A549 (cell line): ENCODE measurements around the gene SPRR2E. TPM values are rescaled to one million over a fixed set of nuclear protein-coding genes. Genes with fewer than 3 reads are reported as not detected.
"Not testable (repeated sequence)": the region's sequence is repeated elsewhere in the genome, so short reads cannot be mapped to it uniquely, and the experiment has no call there.

ENCODE experiments used
- ATAC-seq, 2 experiments: fragments of 200-7000 bp in 1 of 2; fragments of >200 bp in 1 of 2; cut with Nextera tagmentation in 1 of 2; cut with Tn5 transposase in 1 of 2; 3 replicates each; pipeline versions ENCODE4 v1.8.0 to v1.9.1; 2018 to 2020; ENCODE audit warnings: mild to moderate bottlenecking in 1 of 2, moderate library complexity in 1 of 2
- CTCF ChIA-PET: fragments of 300-600 bp; sonication (Branson Sonifier 250); formaldehyde crosslinking; extraction: SDS; loops from one replicate; lab custom pipeline; 2021; ENCODE audit warnings: antibody characterized with exemption, inconsistent platforms; lab: Yijun Ruan, JAX
- POLR2A ChIA-PET: fragments of 350-600 bp; formaldehyde crosslinking; extraction: SDS; loops from one replicate; lab custom pipeline; 2021; ENCODE audit warnings: antibody characterized with exemption, inconsistent platforms; lab: Yijun Ruan, JAX
- DNase-seq, 2 experiments: peaks; one replicate each; pipeline versions ENCODE4 v3.0.0 to v3.0.0-alpha.2; 2011 to 2016; ENCODE audit warnings: low read depth in 1 of 2, low spot score in 1 of 2
- FAIRE-seq: peaks from 2 replicates; lab custom pipeline; 2011; peaks lifted over from hg19 to GRCh38; lab: Jason Lieb, UNC
- H3K27ac ChIP-seq, 2 experiments: fragments of >200 bp; sonication (Bioruptor Twin); formaldehyde crosslinking; 3 replicates each; pipeline ENCODE4 v1.5.1; 2016 to 2017
- H3K4me1 ChIP-seq: fragments of >200 bp; sonication (Bioruptor Twin); formaldehyde crosslinking; 3 replicates; pipeline ENCODE4 v1.6.1; 2016
- H3K4me2 ChIP-seq: fragments of >200 bp; sonication (Bioruptor Twin); formaldehyde crosslinking; 3 replicates; pipeline ENCODE4 v1.6.1; 2016
- H3K4me3 ChIP-seq: fragments of >200 bp; sonication (Bioruptor Twin); formaldehyde crosslinking; 3 replicates; pipeline ENCODE4 v1.5.1; 2016
- H3K9me3 ChIP-seq: fragments of >200 bp; sonication (Bioruptor Twin); formaldehyde crosslinking; 3 replicates; pipeline ENCODE4 v1.6.1; 2016
- BCL3 ChIP-seq: fragments of >200 bp; sonication (Bioruptor Twin); formaldehyde crosslinking; IDR thresholded peaks from 3 replicates; pipeline ENCODE4 v1.6.1; 2016
- BHLHE40 ChIP-seq: IDR thresholded peaks from 2 replicates; pipeline ENCODE4 v1.6.1; 2012; ENCODE audit warnings: low read depth, low read length, inconsistent platforms
- CBX8 ChIP-seq: fragments of 200-600 bp; sonication (generic); IDR thresholded peaks from 2 replicates; pipeline ENCODE4 v1.6.1; 2016
- CEBPB ChIP-seq, 2 experiments: fragments of >200 bp in 1 of 2; sonication (Bioruptor Twin) in 1 of 2; formaldehyde crosslinking in 1 of 2; IDR thresholded peaks; 2 replicates each; pipeline ENCODE4 v1.6.1; 2012 to 2016
- CHD4 ChIP-seq: fragments of 200-600 bp; sonication (generic); IDR thresholded peaks from 2 replicates; pipeline ENCODE4 v1.6.1; 2016; ENCODE audit warnings: antibody characterized with exemption, mild to moderate bottlenecking, borderline replicate concordance
- CTCF ChIP-seq: fragments of >200 bp; sonication (Bioruptor Twin); formaldehyde crosslinking; IDR thresholded peaks from 3 replicates; pipeline ENCODE4 v1.5.1; 2016
- E2F6 ChIP-seq: IDR thresholded peaks from 2 replicates; pipeline ENCODE4 v1.6.1; 2012; ENCODE audit warnings: low read depth, borderline replicate concordance
- EP300 ChIP-seq, 2 experiments: fragments of >200 bp; sonication (Bioruptor Twin); formaldehyde crosslinking; IDR thresholded peaks; 2 replicates in 1 of 2; 3 replicates in 1 of 2; pipeline ENCODE4 v1.6.1; 2016 to 2017
- ESRRA ChIP-seq: fragments of 150-350 bp; IDR thresholded peaks from 2 replicates; pipeline ENCODE4 v1.6.1; 2014; ENCODE audit warnings: mild to moderate bottlenecking, low read length, borderline replicate concordance
- FOSL2 ChIP-seq, 2 experiments: fragments of 450-650 bp in 1 of 2; fragments of >200 bp in 1 of 2; sonication (Bioruptor Twin) in 1 of 2; formaldehyde crosslinking; IDR thresholded peaks; 2 replicates each; pipeline versions ENCODE4 v1.5.0 to v1.6.1; 2016 to 2020; ENCODE audit warnings: mild to moderate bottlenecking in 1 of 2, moderate library complexity in 1 of 2
- HES2 ChIP-seq: fragments of >200 bp; sonication (Bioruptor Twin); formaldehyde crosslinking; IDR thresholded peaks from 2 replicates; pipeline ENCODE4 v1.6.1; 2016
- HMGXB4 ChIP-seq: fragments of 250-450 bp; sonication (Bioruptor Pico); IDR thresholded peaks from 2 replicates; pipeline ENCODE4 v1.5.0; 2021; ENCODE audit warnings: mild to moderate bottlenecking, moderate library complexity, borderline replicate concordance
- HOXB5 ChIP-seq: fragments of 250-450 bp; sonication (Bioruptor Pico); IDR thresholded peaks from 2 replicates; pipeline ENCODE4 v1.5.0; 2020; ENCODE audit warnings: mild to moderate bottlenecking, moderate library complexity
- MAX ChIP-seq: IDR thresholded peaks from 2 replicates; pipeline ENCODE4 v1.6.1; 2012
- MAZ ChIP-seq: fragments of 150-350 bp; IDR thresholded peaks from 2 replicates; pipeline ENCODE4 v1.6.1; 2014; ENCODE audit warnings: antibody characterized with exemption, low read depth, low read length, borderline replicate concordance
- NFE2L2 ChIP-seq: fragments of 150-350 bp; conservative IDR thresholded peaks from 2 replicates; pipeline ENCODE4 v1.6.1; 2014; ENCODE audit warnings: low read length
- NR3C1 ChIP-seq: fragments of >200 bp; sonication (Bioruptor Twin); formaldehyde crosslinking; IDR thresholded peaks from 3 replicates; pipeline ENCODE4 v1.6.1; 2017
- PBX3 ChIP-seq: IDR thresholded peaks from 2 replicates; pipeline ENCODE4 v1.6.1; 2012
- PHF8 ChIP-seq: fragments of 200-600 bp; sonication (generic); IDR thresholded peaks from 2 replicates; pipeline ENCODE4 v1.6.1; 2016; ENCODE audit warnings: low read depth, mild to moderate bottlenecking, antibody characterized with exemption, moderate library complexity, borderline replicate concordance
- RNF2 ChIP-seq: fragments of 200-600 bp; sonication (generic); IDR thresholded peaks from 2 replicates; pipeline ENCODE4 v1.6.1; 2016; ENCODE audit warnings: low read depth, mild to moderate bottlenecking, antibody characterized with exemption, moderate library complexity, borderline replicate concordance
- SREBF2 ChIP-seq: fragments of 450-650 bp; IDR thresholded peaks from 2 replicates; pipeline ENCODE4 v1.6.1; 2014; ENCODE audit warnings: mild to moderate bottlenecking, moderate library complexity
- TP53 ChIP-seq: fragments of 250-450 bp; sonication (Bioruptor Pico); IDR thresholded peaks from 2 replicates; pipeline ENCODE4 v1.5.0; 2021; ENCODE audit warnings: mild to moderate bottlenecking, moderate library complexity
- USF2 ChIP-seq: fragments of 450-650 bp; IDR thresholded peaks from 2 replicates; pipeline ENCODE4 v1.6.1; 2014; ENCODE audit warnings: antibody characterized with exemption
- WGBS: methylation state at CpG from one replicate; pipeline ENCODE4 v1.1.6; 2017; ENCODE audit errors: missing lambda C conversion rate; 5-methylcytosine and 5-hydroxymethylcytosine counted together
- polyA plus RNA-seq, 4 experiments: library from polyadenylated mRNA; depleted of rRNA in 3 of 4; stranded (reverse); fragments of >200 nt; fragmentation: RNase III in 1 of 4; extraction: RNeasy Plus Mini Kit Qiagen cat#74134 plus additional on column Dnase treatment in 1 of 4; gene quantifications; 2 replicates in 3 of 4; 3 replicates in 1 of 4; pipeline ENCODE4 v1.2.3, GENCODE V29; 2011 to 2017

The SPRR2E gene
- polyA plus RNA-seq, 2 of the 4 experiments (the other 2 are of a cell fraction), result not detected

- Histone ChIP-seq H3K9me3 (no peaks in the 10 kb centered on the region), H3K4me3 (no peak overlapping the region), H3K4me1 (no peaks in the 10 kb centered on the region), H3K27ac (no peak overlapping the region), H3K4me2 (no peak overlapping the region)
- FAIRE-seq (no peak), ATAC-seq (no peak), DNase-seq (no peak)
- WGBS, result 7% methylated on average over 2 of the region's 2 CpGs
- ChIA-PET CTCF (no interaction called here), POLR2A (no interaction called here)
- TF ChIP-seq BHLHE40 (no peak), HES2 (no peak), SREBF2 (no peak), USF2 (no peak), FOSL2 (IDR thresholded peaks at IDR 0.05) (no peak), FOSL2 (CRISPR knock-in tag; IDR thresholded peaks at IDR 0.05) (no peak), EP300 (IDR thresholded peaks at IDR 0.05) (no peak), RNF2 (no peak), CEBPB (IDR thresholded peaks at IDR 0.05) (no peak), NR3C1 (no peak), TP53 (no peak), ESRRA (no peak), CTCF (no peak)
Measured at GRCh38 chr1:153127296-153127695, 33.0 kb upstream of the SPRR2E start.

- Histone ChIP-seq H3K4me3 (no peak overlapping the region), H3K27ac (no peak overlapping the region), H3K4me1 (no peaks in the 10 kb centered on the region)
- 21% methylated on average over 1 of the region's 1 CpG for WGBS
- CTCF ChIA-PET, result interaction anchor here (0.9 to 1.9 kb wide), 2 partner anchors 15 to 58 kb away, joined by 3 to 4 read pairs; no protein-coding TSS in a partner anchor
- POLR2A ChIA-PET, result no interaction called here
- no peak for DNase-seq
- no peak for TF ChIP-seq MAZ
- TF ChIP-seq CHD4, result no peak
- TF ChIP-seq CBX8, result no peak
- no peak for TF ChIP-seq PBX3
- TF ChIP-seq E2F6, result no peak
- TF ChIP-seq BHLHE40, result no peak
- TF ChIP-seq BCL3, result no peak
- no peak for TF ChIP-seq TP53
- TF ChIP-seq CEBPB (IDR thresholded peaks at IDR 0.05), result no peak
- TF ChIP-seq HMGXB4 (CRISPR knock-in tag), result no peak
- no peak for TF ChIP-seq RNF2
- TF ChIP-seq NFE2L2, result no peak
- no peak for TF ChIP-seq PHF8
- TF ChIP-seq HOXB5 (CRISPR knock-in tag), result no peak
- TF ChIP-seq MAX, result no peak
- TF ChIP-seq, all 56 proteins: peak for 0
- Histone ChIP-seq H3K4me2 (no peak overlapping the region), H3K9me3 (no peaks in the 10 kb centered on the region)
- FAIRE-seq (no peak), ATAC-seq (no peak)
Measured at GRCh38 chr1:153125536-153125935, 31.2 kb upstream of the SPRR2E start.

- H3K27ac ChIP-seq, POLR2A ChIA-PET, H3K4me2 ChIP-seq, H3K4me1 ChIP-seq, FAIRE-seq, ATAC-seq, H3K9me3 ChIP-seq, H3K4me3 ChIP-seq, CTCF ChIA-PET, DNase-seq: not testable (repeated sequence)
- 64% methylated on average over 8 of the region's 8 CpGs for WGBS
Measured at GRCh38 chr1:153123793-153124192, 29.5 kb upstream of the SPRR2E start.
